Loucy (cell line): ENCODE results near the gene MPPE1.

ENCODE experiments used
- H2AFZ ChIP-seq: fragments of 200-600 bp; sonication (generic); 2 replicates; pipeline ENCODE4 v1.6.0; 2016; ENCODE audit warnings: antibody characterized with exemption, mild to moderate bottlenecking, low read length, moderate library complexity
- H3F3A ChIP-seq: fragments of 200-600 bp; 2 replicates; pipeline ENCODE4 v1.6.0; 2016; ENCODE audit warnings: antibody characterized with exemption, low read depth, mild to moderate bottlenecking
- H3K27me3 ChIP-seq: fragments of 200-600 bp; sonication (generic); 2 replicates; pipeline ENCODE4 v1.6.1; 2014; ENCODE audit warnings: low read length, mild to moderate bottlenecking; ENCODE audit not compliant: insufficient read depth, poor library complexity, severe bottlenecking
- H3K36me3 ChIP-seq: fragments of 200-600 bp; sonication (generic); 2 replicates; pipeline ENCODE4 v1.6.1; 2016; ENCODE audit warnings: low read length; ENCODE audit not compliant: insufficient read depth
- H3K4me1 ChIP-seq: fragments of 200-600 bp; sonication (generic); 2 replicates; pipeline ENCODE4 v1.5.1; 2014; ENCODE audit warnings: low read length, mild to moderate bottlenecking; ENCODE audit not compliant: insufficient read depth, poor library complexity, severe bottlenecking
- H3K4me2 ChIP-seq: fragments of 200-600 bp; sonication (generic); 2 replicates; pipeline ENCODE4 v1.6.0; 2014; ENCODE audit warnings: antibody characterized with exemption, low read length, low read depth, mild to moderate bottlenecking; ENCODE audit not compliant: poor library complexity, severe bottlenecking
- H3K4me3 ChIP-seq: fragments of 200-600 bp; sonication (generic); 2 replicates; pipeline ENCODE4 v1.5.1; 2014; ENCODE audit warnings: low read length, mild to moderate bottlenecking, mixed read lengths; ENCODE audit not compliant: poor library complexity, severe bottlenecking
- H3K79me2 ChIP-seq: fragments of 200-600 bp; sonication (generic); 2 replicates; pipeline ENCODE4 v1.6.1; 2014; ENCODE audit warnings: low read length; ENCODE audit not compliant: insufficient read depth
- H3K9ac ChIP-seq: fragments of 200-600 bp; sonication (generic); 2 replicates; pipeline ENCODE4 v1.6.0; 2014; ENCODE audit warnings: mild to moderate bottlenecking, low read depth, low read length, moderate library complexity; ENCODE audit not compliant: poor library complexity, severe bottlenecking
- H3K9me2 ChIP-seq: fragments of 200-600 bp; sonication (generic); replicated peaks from 2 replicates; pipeline ENCODE4 v1.6.1; 2016; ENCODE audit warnings: low read depth, low read length, mixed read lengths
- H3K9me3 ChIP-seq: fragments of 200-600 bp; sonication (generic); 2 replicates; pipeline ENCODE4 v1.6.1; 2014; ENCODE audit warnings: mild to moderate bottlenecking, antibody characterized with exemption, low read length, low read depth; ENCODE audit not compliant: insufficient read depth
- H4K20me1 ChIP-seq: fragments of 200-600 bp; sonication (generic); 2 replicates; pipeline ENCODE4 v1.6.0; 2014; ENCODE audit warnings: antibody characterized with exemption, low read length, mild to moderate bottlenecking; ENCODE audit not compliant: insufficient read depth, poor library complexity, severe bottlenecking
- CTCF ChIP-seq: fragments of 200-600 bp; sonication (generic); conservative IDR thresholded peaks from 2 replicates; pipeline ENCODE4 v1.5.1; 2014; ENCODE audit warnings: mild to moderate bottlenecking, antibody characterized with exemption, low read length
- EZH2phosphoT487 ChIP-seq: fragments of 200-600 bp; IDR thresholded peaks from 2 replicates; pipeline ENCODE4 v1.6.1; 2018; ENCODE audit warnings: antibody characterized with exemption, mild to moderate bottlenecking, moderate library complexity, borderline replicate concordance

MPPE1 gene

GRCh38 chr18:11849279-11849678 is 58.8 kb downstream of the MPPE1 start:
- no peak overlapping the region for H3K9ac ChIP-seq
- peaks cover 30% of the 10 kb centered on the region for H3K4me1 ChIP-seq
- H2AFZ ChIP-seq, result peak overlapping the region; percentile 97
- no peak overlapping the region for H3K4me3 ChIP-seq
- peaks cover 18% of the 10 kb centered on the region for H4K20me1 ChIP-seq
- no peaks in the 10 kb centered on the region for H3K9me3 ChIP-seq
- H3K4me2 ChIP-seq, result peak overlapping the region; percentile 93
- no peaks in the 10 kb centered on the region for H3K36me3 ChIP-seq
- no peaks in the 10 kb centered on the region for H3K27me3 ChIP-seq
- H3F3A ChIP-seq, result no peaks in the 10 kb centered on the region
- H3K79me2 ChIP-seq, result peaks cover 30% of the 10 kb centered on the region
- TF ChIP-seq EZH2phosphoT487 (no peak), CTCF (no peak)
- H3K9me2 ChIP-seq, result no peaks in the 10 kb centered on the region

GRCh38 chr18:11847811-11848210 is 60.3 kb downstream of the MPPE1 start:
- peaks cover 16% of the 10 kb centered on the region for H3K79me2 ChIP-seq
- no peaks in the 10 kb centered on the region for H3F3A ChIP-seq
- H3K27me3 ChIP-seq, result no peaks in the 10 kb centered on the region
- H3K4me1 ChIP-seq, result peaks cover 22% of the 10 kb centered on the region
- no peaks in the 10 kb centered on the region for H3K9me3 ChIP-seq
- H3K36me3 ChIP-seq, result no peaks in the 10 kb centered on the region
- TF ChIP-seq EZH2phosphoT487 (no peak), CTCF (no peak)
- H4K20me1 ChIP-seq, result peaks cover 8% of the 10 kb centered on the region
- no peak overlapping the region for H3K9ac ChIP-seq
- no peaks in the 10 kb centered on the region for H3K9me2 ChIP-seq
- no peak overlapping the region; the same call in 1 of the 2 replicates for H2AFZ ChIP-seq
- no peak overlapping the region for H3K4me2 ChIP-seq
- H3K4me3 ChIP-seq, result no peak overlapping the region

- Histone ChIP-seq H3K27me3 (no peaks in the 10 kb centered on the region), H3K9me3 (no peaks in the 10 kb centered on the region), H2AFZ (no peak overlapping the region), H3K4me2 (no peak overlapping the region), H3K4me3 (no peak overlapping the region), H4K20me1 (no peaks in the 10 kb centered on the region), H3K36me3 (no peaks in the 10 kb centered on the region), H3K9me2 (no peaks in the 10 kb centered on the region), H3K79me2 (no peaks in the 10 kb centered on the region), H3F3A (no peaks in the 10 kb centered on the region), H3K4me1 (peaks cover 11% of the 10 kb centered on the region), H3K9ac (no peak overlapping the region)
- no peak for TF ChIP-seq EZH2phosphoT487
- TF ChIP-seq CTCF, result no peak
These were observed 62.5 kb downstream of the MPPE1 start for GRCh38 chr18:11845654-11846053.
